ENCODE measurements around the gene THAP4. TPM values are rescaled to one million over a fixed set of nuclear protein-coding genes. Genes with fewer than 3 reads are reported as not detected.

The THAP4 gene
- polyA plus RNA-seq, 1 of the 3 experiments (the other 2 are of a cell fraction): 64.7 TPM

DNA sequence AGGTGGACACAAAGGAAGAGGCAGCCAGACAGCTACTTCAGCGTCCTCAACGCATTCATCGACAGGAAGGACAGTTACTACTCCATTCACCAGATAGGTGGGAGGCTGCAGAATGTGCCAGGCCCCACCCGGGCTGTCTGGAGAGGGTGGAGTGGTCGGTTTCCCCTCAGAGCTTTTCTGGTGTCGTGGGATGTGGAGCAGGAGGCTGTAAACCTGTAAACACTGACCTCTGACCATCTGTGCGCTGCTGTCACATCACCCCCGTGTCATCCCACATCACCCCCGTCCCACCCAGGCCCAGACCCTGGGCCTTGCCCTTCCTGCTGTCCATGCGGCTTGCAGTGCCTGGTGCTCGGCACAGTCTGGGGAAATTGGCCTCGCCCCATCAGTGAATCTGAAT lies 17.6 kb upstream of the THAP4 start:
- POLR2A ChIA-PET: no interaction called here
- H3K79me2 ChIP-seq (ENCODE audit: insufficient read depth): peaks cover 31% of the 10 kb centered on the region; the same call in 1 of the 2 replicates
- no peaks in the 10 kb centered on the region for H3K4me1 ChIP-seq (ENCODE audit: control insufficient read depth in 1 of 2, insufficient read depth in 2 of 2, low read depth in 1 of 2, low read length in 1 of 2)
- no peaks in the 10 kb centered on the region for H3K9me2 ChIP-seq
- no peak overlapping the region for H2AFZ ChIP-seq (ENCODE audit: low read depth)
- no peak overlapping the region for H3K9ac ChIP-seq
- H3K27ac ChIP-seq (ENCODE audit: low read depth in 2 of 2, low read length in 1 of 2): no peak overlapping the region
- CTCF ChIA-PET: interaction anchor here (1.4 to 1.6 kb wide), 2 partner anchors 11 to 22 kb away, joined by 3 to 4 read pairs; no protein-coding TSS in a partner anchor
- H3K4me3 ChIP-seq (ENCODE audit: low read depth in 2 of 2, low read length in 1 of 2): no peak overlapping the region
- H3K27me3 ChIP-seq (ENCODE audit: insufficient read depth): no peaks in the 10 kb centered on the region
- H3K9me3 ChIP-seq: no peaks in the 10 kb centered on the region
- TF ChIP-seq ZBTB33 (IDR thresholded peaks at IDR 0.05; ENCODE audit: borderline replicate concordance, low read depth) (no peak), POLR2AphosphoS5 (IDR thresholded peaks at IDR 0.05; ENCODE audit: low read depth, low read length) (no peak), FOXM1 (IDR thresholded peaks at IDR 0.05; ENCODE audit: low read depth) (no peak)
- DNase-seq: no peak
- H4K20me1 ChIP-seq (ENCODE audit: insufficient read depth): peaks cover 20% of the 10 kb centered on the region; the same call in 1 of the 2 replicates
- WGBS (ENCODE audit: low lambda C conversion rate): 94% methylated on average over 12 of the region's 12 CpGs
- no peaks in the 10 kb centered on the region for H3F3A ChIP-seq (replicated peaks; ENCODE audit: insufficient read depth)
- H3K36me3 ChIP-seq (replicated peaks in 1 of 2; ENCODE audit: control insufficient read depth in 1 of 2, insufficient read depth in 2 of 2, low read length in 1 of 2): peaks cover 17 to 57% of the 10 kb centered on the region in 2 experiments
- no peak overlapping the region for H3K4me2 ChIP-seq

GRCh38 chr2:241653210-241653750 lies 16.3 kb upstream of the THAP4 start:
- H3K36me3 ChIP-seq (replicated peaks in 1 of 2; ENCODE audit: control insufficient read depth in 1 of 2, insufficient read depth in 2 of 2, low read length in 1 of 2): peaks cover 12 to 48% of the 10 kb centered on the region in 2 experiments
- H3K4me3 ChIP-seq (ENCODE audit: low read depth in 2 of 2, low read length in 1 of 2): no peak overlapping the region
- no peaks in the 10 kb centered on the region for H3F3A ChIP-seq (replicated peaks; ENCODE audit: insufficient read depth)
- no peaks in the 10 kb centered on the region for H3K9me3 ChIP-seq
- DNase-seq: no peak
- 94% methylated on average over 10 of the region's 13 CpGs for WGBS (ENCODE audit: low lambda C conversion rate)
- ChIA-PET POLR2A (no interaction called here), CTCF (interaction anchor here (1.4 kb wide), 1 partner anchor 21 kb away, joined by 3 read pairs; no protein-coding TSS in a partner anchor)
- H3K9me2 ChIP-seq: no peaks in the 10 kb centered on the region
- peaks cover 28% of the 10 kb centered on the region for H4K20me1 ChIP-seq (ENCODE audit: insufficient read depth)
- TF ChIP-seq, protein P1, sequence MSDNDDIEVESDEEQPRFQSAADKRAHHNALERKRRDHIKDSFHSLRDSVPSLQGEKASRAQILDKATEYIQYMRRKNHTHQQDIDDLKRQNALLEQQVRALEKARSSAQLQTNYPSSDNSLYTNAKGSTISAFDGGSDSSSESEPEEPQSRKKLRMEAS (IDR thresholded peaks at IDR 0.05; ENCODE audit: low read depth): no peak
- no peak for TF ChIP-seq FOXM1 (IDR thresholded peaks at IDR 0.05; ENCODE audit: low read depth)
- TF ChIP-seq ZBTB33 (IDR thresholded peaks at IDR 0.05; ENCODE audit: borderline replicate concordance, low read depth): no peak
- no peak for TF ChIP-seq GABPA (IDR thresholded peaks at IDR 0.05; ENCODE audit: low read depth)
- TF ChIP-seq TEAD4 (IDR thresholded peaks at IDR 0.05; ENCODE audit: borderline replicate concordance, insufficient read depth): no peak
- no peak for TF ChIP-seq TAF1 (IDR thresholded peaks at IDR 0.05; ENCODE audit: borderline replicate concordance, low read depth, low read length)
- H2AFZ ChIP-seq (ENCODE audit: low read depth): no peak overlapping the region
- no peak overlapping the region for H3K4me2 ChIP-seq
- peaks cover 43% of the 10 kb centered on the region for H3K79me2 ChIP-seq (ENCODE audit: insufficient read depth)
- no peak overlapping the region for H3K27ac ChIP-seq (ENCODE audit: low read depth in 2 of 2, low read length in 1 of 2)
- no peaks in the 10 kb centered on the region; a peak in 1 of 4 replicates for H3K4me1 ChIP-seq (ENCODE audit: control insufficient read depth in 1 of 2, insufficient read depth in 2 of 2, low read depth in 1 of 2, low read length in 1 of 2)
- H3K27me3 ChIP-seq (ENCODE audit: insufficient read depth): no peaks in the 10 kb centered on the region
- no peak overlapping the region for H3K9ac ChIP-seq
